Activated CD8-positive, alpha-beta T cell treated with anti-CD3 and anti-CD28 coated beads for 36 hours (primary cell): ENCODE data around the gene NGRN. TPM values are rescaled to one million over a fixed set of nuclear protein-coding genes. Genes with fewer than 3 reads are reported as not detected.
A peak's percentile ranks its signal among the peaks of the same experiment; 100 is the strongest.

Source experiments
- ATAC-seq: fragments of 200-7000 bp; cut with Tn5 transposase; one replicate; pipeline ENCODE4 v1.10.0; 2021; ENCODE audit warnings: mild to moderate bottlenecking, moderate library complexity
- CTCF ChIA-PET: fragments of 350-600 bp; sonication (Branson Sonifier 250); formaldehyde crosslinking; loops from one replicate; lab custom pipeline; 2021; ENCODE audit warnings: antibody characterized with exemption; lab: Charles Lee
- POLR2A ChIA-PET: fragments of 350-600 bp; sonication (Branson Sonifier 250); formaldehyde crosslinking; loops from one replicate; lab custom pipeline; 2021; ENCODE audit warnings: antibody characterized with exemption; lab: Charles Lee
- DNase-seq: peaks from one replicate; pipeline ENCODE4 v3.0.0-alpha.2; 2020
- H3K27ac Mint-ChIP-seq: one replicate; pipeline ENCODE4 v1.8.0; 2021; ENCODE audit warnings: mild to moderate bottlenecking, mixed read lengths
- H3K27me3 Mint-ChIP-seq: one replicate; pipeline ENCODE4 v1.8.0; 2021; ENCODE audit warnings: mixed read lengths
- H3K36me3 Mint-ChIP-seq: one replicate; pipeline ENCODE4 v1.8.0; 2021; ENCODE audit warnings: low read depth, mixed read lengths
- H3K4me1 Mint-ChIP-seq: one replicate; pipeline ENCODE4 v1.8.0; 2021; ENCODE audit warnings: low read depth, mixed read lengths
- H3K4me3 Mint-ChIP-seq: one replicate; pipeline ENCODE4 v1.8.0; 2021; ENCODE audit warnings: mild to moderate bottlenecking, moderate library complexity, mixed read lengths
- H3K9me3 Mint-ChIP-seq: one replicate; pipeline ENCODE4 v1.8.0; 2021; ENCODE audit warnings: mixed read lengths
- CTCF ChIP-seq: fragments of 200-600 bp; IDR thresholded peaks from one replicate; pipeline ENCODE4 v1.8.0; 2022; ENCODE audit warnings: antibody characterized with exemption, mild to moderate bottlenecking
- intact Hi-C: fragments of 100-400 bp; cut with micrococcal nuclease; formaldehyde crosslinking; loops from one replicate; pipeline ENCODE4 v1.10.0; 2022
- total RNA-seq, 2 experiments: library from RNA; stranded (reverse); gene quantifications; one replicate each; pipeline ENCODE4 v1.2.3, GENCODE V29; 2021

Gene NGRN
- total RNA-seq, 2 experiments from 2014 or later, result 22.2 to 23.1 TPM

GRCh38 chr15:90227336-90227735, 38.1 kb upstream of the NGRN start:
- intact Hi-C loops, result no loop called here
- ATAC-seq (no peak), DNase-seq (no peak)
- peaks cover 32% of the 10 kb centered on the region for H3K4me1 Mint-ChIP-seq
- H3K27ac Mint-ChIP-seq, result no peak overlapping the region
- no peak overlapping the region for H3K4me3 Mint-ChIP-seq
- TF ChIP-seq CTCF, result no peak
- peaks cover 30% of the 10 kb centered on the region for H3K36me3 Mint-ChIP-seq
- no peaks in the 10 kb centered on the region for H3K9me3 Mint-ChIP-seq
- CTCF ChIA-PET, result interaction anchor here (0.8 kb wide), 1 partner anchor 94 kb away, joined by 3 read pairs; no protein-coding TSS in a partner anchor
- no peaks in the 10 kb centered on the region for H3K27me3 Mint-ChIP-seq
- POLR2A ChIA-PET, result interaction anchor here (0.9 kb wide), 1 partner anchor 43 kb away, joined by 3 read pairs; no protein-coding TSS in a partner anchor

- H3K4me1 Mint-ChIP-seq, result peaks cover 37% of the 10 kb centered on the region
- H3K27me3 Mint-ChIP-seq, result no peaks in the 10 kb centered on the region
- CTCF ChIA-PET, result interaction anchor here (0.8 to 0.9 kb wide), 3 partner anchors 13 to 93 kb away, joined by 3 read pairs; no protein-coding TSS in a partner anchor
- peak overlapping the region; percentile 94 for H3K27ac Mint-ChIP-seq
- H3K4me3 Mint-ChIP-seq, result no peak overlapping the region
- no peaks in the 10 kb centered on the region for H3K9me3 Mint-ChIP-seq
- ATAC-seq (no peak), DNase-seq (no peak)
- H3K36me3 Mint-ChIP-seq, result peaks cover 35% of the 10 kb centered on the region
- intact Hi-C loops, result no loop called here
- no peak for TF ChIP-seq CTCF
- POLR2A ChIA-PET, result no interaction called here
Observed at GRCh38 chr15:90227816-90228772, 37.4 kb upstream of the NGRN start.

- intact Hi-C loops, result no loop called here
- H3K27ac Mint-ChIP-seq, result peak overlapping the region; percentile 94
- no peaks in the 10 kb centered on the region for H3K9me3 Mint-ChIP-seq
- POLR2A ChIA-PET, result no interaction called here
- no peak for TF ChIP-seq CTCF
- H3K4me1 Mint-ChIP-seq, result peaks cover 37% of the 10 kb centered on the region
- CTCF ChIA-PET, result interaction anchor here (0.9 kb wide), 1 partner anchor 14 kb away, joined by 3 read pairs; no protein-coding TSS in a partner anchor
- H3K27me3 Mint-ChIP-seq, result no peaks in the 10 kb centered on the region
- no peak for DNase-seq
- H3K4me3 Mint-ChIP-seq, result no peak overlapping the region
- peaks cover 35% of the 10 kb centered on the region for H3K36me3 Mint-ChIP-seq
- no peak for ATAC-seq
Observed at GRCh38 chr15:90228960-90229359, 36.5 kb upstream of the NGRN start.

- ATAC-seq (no peak), DNase-seq (no peak)
- H3K36me3 Mint-ChIP-seq, result peaks cover 35% of the 10 kb centered on the region
- no peak for TF ChIP-seq CTCF
- no peaks in the 10 kb centered on the region for H3K9me3 Mint-ChIP-seq
- ChIA-PET CTCF (interaction anchor here (1.0 to 4.5 kb wide), 4 partner anchors 9 to 143 kb away, joined by 3 to 24 read pairs (median 4); partner anchors contain the start of gene TTLL13), POLR2A (interaction anchor here (1.0 to 1.4 kb wide), 3 partner anchors 8 to 38 kb away, joined by 3 to 4 read pairs (median 4); partner anchors contain the start of gene NGRN)
- intact Hi-C loops, result loop anchor here (5.0 kb wide), 1 partner anchor 37 kb away; the partner anchor contains the start of gene NGRN
- H3K27ac Mint-ChIP-seq, result peak overlapping the region; percentile 94
- H3K27me3 Mint-ChIP-seq, result no peaks in the 10 kb centered on the region
- peaks cover 42% of the 10 kb centered on the region for H3K4me1 Mint-ChIP-seq
- peak overlapping the region; percentile 99 for H3K4me3 Mint-ChIP-seq
Observed at GRCh38 chr15:90230071-90230494, 35.4 kb upstream of the NGRN start.
